Measurements from ENCODE around the gene SKI. TPM values are rescaled to one million over a fixed set of nuclear protein-coding genes. Genes with fewer than 3 reads are reported as not detected.

The SKI gene
- total and polyA plus RNA-seq, 10 of the 15 experiments (the other 5 are each of a cell fraction or from before 2014, with no cell fraction given), result 0.03 to 14.9 (median 0.96) TPM

DNA sequence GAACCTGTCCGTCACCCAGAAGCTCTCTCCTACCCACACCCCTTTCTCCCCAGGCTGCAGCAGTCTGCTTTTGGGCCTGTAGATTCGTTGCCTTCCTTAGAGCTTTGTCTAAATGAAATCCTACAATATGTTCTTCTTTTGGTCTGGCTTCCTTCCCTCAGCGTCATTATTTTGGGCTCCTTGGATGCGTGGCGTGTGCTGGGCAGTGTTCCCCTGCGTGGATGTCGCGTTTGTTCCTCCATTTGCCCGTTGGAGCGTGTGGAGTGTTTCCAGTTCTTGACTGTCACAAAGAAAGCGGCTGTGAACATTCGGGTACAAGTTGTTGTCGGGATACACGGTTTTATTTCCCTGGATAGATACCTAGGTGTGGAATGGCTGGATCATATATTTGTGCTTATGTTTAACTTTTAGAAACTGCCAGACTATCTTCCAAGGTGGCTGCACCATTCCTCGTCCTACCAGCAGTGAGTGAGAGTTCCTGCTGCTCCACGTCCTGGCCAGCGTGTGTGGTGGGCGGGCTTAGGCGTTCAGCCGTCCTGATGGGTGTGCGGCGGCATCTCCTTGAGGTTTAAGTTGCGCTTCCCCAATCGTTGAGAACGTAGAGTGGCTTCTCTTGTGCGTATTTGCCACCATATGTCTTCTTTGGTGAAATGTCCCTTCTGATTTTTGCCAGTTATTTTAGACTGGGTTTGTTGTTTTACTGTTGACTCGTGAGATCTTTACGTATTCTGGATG lies 31.7 kb downstream of the SKI start:
- no peak overlapping the region for H3K9ac ChIP-seq (ENCODE audit: control insufficient read depth, insufficient read depth, low read length)
- POLR2A ChIA-PET, result no interaction called here
- RAD21 ChIA-PET (ENCODE audit: unreplicated experiment), result no interaction called here
- H3K27me3 ChIP-seq (replicated peaks in 1 of 2; ENCODE audit: control insufficient read depth in 2 of 2, insufficient read depth in 2 of 2, low read length in 1 of 2), result no peaks in the 10 kb centered on the region
- FAIRE-seq (peak; percentile 44), ATAC-seq (no peak), DNase-seq (ENCODE audit: low read depth, low spot score) (no peak)
- H3K9me3 ChIP-seq (replicated peaks; ENCODE audit: control insufficient read depth, insufficient read depth, low read length), result peaks cover 13% of the 10 kb centered on the region
- H3K27ac ChIP-seq (ENCODE audit: control insufficient read depth, insufficient read depth), result no peak overlapping the region
- TSS peak; percentile 31 for BruUV-seq (replicated peaks)
- SMC1A ChIA-PET (ENCODE audit: uncharacterized antibody, unreplicated experiment), result no interaction called here
- H4K20me1 ChIP-seq (ENCODE audit: control insufficient read depth, insufficient read depth), result no peaks in the 10 kb centered on the region
- 85% methylated on average over 28 of the region's 28 CpGs for WGBS (ENCODE audit: insufficient coverage, insufficient replicate concordance, low lambda C conversion rate, missing lambda C conversion rate)
- peaks cover 14% of the 10 kb centered on the region for H3K4me1 ChIP-seq (ENCODE audit: control insufficient read depth, insufficient read depth, low read length)
- H2AFZ ChIP-seq (ENCODE audit: control insufficient read depth, low read depth, low read length), result no peak overlapping the region
- CTCF ChIA-PET, result interaction anchor here (0.9 kb wide), 1 partner anchor 12 kb away, joined by 3 read pairs; no protein-coding TSS in a partner anchor
- H3K4me3 ChIP-seq, result no peak overlapping the region
- no peaks in the 10 kb centered on the region for H3K36me3 ChIP-seq (ENCODE audit: control insufficient read depth in 2 of 2, insufficient read depth in 2 of 2, low read length in 1 of 2)
- intact Hi-C loops (cut with micrococcal nuclease; ENCODE audit: unreplicated experiment) (no loop called here), in situ Hi-C loops (cut with MboI) (loop anchor here (5.0 kb wide), 1 partner anchor 37 kb away; no protein-coding TSS in a partner anchor)
- no peak overlapping the region for H3K4me2 ChIP-seq (ENCODE audit: control insufficient read depth, insufficient read depth)
- H3K79me2 ChIP-seq (ENCODE audit: control insufficient read depth, insufficient read depth, low read length), result peaks cover 7% of the 10 kb centered on the region; the same call in 1 of the 2 replicates
- TF ChIP-seq RBBP5 (conservative IDR thresholded peaks at IDR 0.05) (no peak), NR2F1 (conservative IDR thresholded peaks at IDR 0.05) (no peak), MXI1 (IDR thresholded peaks at IDR 0.05; ENCODE audit: low read depth, low read length) (no peak), ZBED1 (IDR thresholded peaks at IDR 0.05; ENCODE audit: borderline replicate concordance) (no peak), RB1 (IDR thresholded peaks at IDR 0.05; ENCODE audit: borderline replicate concordance) (no peak), SREBF1 (IDR thresholded peaks at IDR 0.05; ENCODE audit: low read length) (no peak), NR2C2 (IDR thresholded peaks at IDR 0.05; ENCODE audit: borderline replicate concordance, control insufficient read depth, insufficient read length, low read depth) (no peak), SREBF2 (IDR thresholded peaks at IDR 0.05; ENCODE audit: low read length) (no peak), CHD4 (IDR thresholded peaks at IDR 0.05) (no peak), SP1 (IDR thresholded peaks at IDR 0.05; ENCODE audit: low read depth, low read length) (no peak), MEF2A (IDR thresholded peaks at IDR 0.05; ENCODE audit: insufficient read depth, low read depth, low read length) (no peak), EGR1 (IDR thresholded peaks at IDR 0.05; ENCODE audit: borderline replicate concordance in 1 of 2, low read depth in 2 of 2, low read length in 2 of 2) (no peak), EP300 (IDR thresholded peaks at IDR 0.05; ENCODE audit: borderline replicate concordance in 1 of 2, control insufficient read depth in 1 of 2, low read depth in 2 of 2, low read length in 2 of 2) (no peak)
- TF ChIP-seq, protein P1, sequence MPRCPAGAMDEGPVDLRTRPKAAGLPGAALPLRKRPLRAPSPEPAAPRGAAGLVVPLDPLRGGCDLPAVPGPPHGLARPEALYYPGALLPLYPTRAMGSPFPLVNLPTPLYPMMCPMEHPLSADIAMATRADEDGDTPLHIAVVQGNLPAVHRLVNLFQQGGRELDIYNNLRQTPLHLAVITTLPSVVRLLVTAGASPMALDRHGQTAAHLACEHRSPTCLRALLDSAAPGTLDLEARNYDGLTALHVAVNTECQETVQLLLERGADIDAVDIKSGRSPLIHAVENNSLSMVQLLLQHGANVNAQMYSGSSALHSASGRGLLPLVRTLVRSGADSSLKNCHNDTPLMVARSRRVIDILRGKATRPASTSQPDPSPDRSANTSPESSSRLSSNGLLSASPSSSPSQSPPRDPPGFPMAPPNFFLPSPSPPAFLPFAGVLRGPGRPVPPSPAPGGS (IDR thresholded peaks at IDR 0.05; ENCODE audit: borderline replicate concordance, insufficient read depth, low read depth, low read length, poor library complexity, severe bottlenecking), result no peak
- TF ChIP-seq, protein P2, sequence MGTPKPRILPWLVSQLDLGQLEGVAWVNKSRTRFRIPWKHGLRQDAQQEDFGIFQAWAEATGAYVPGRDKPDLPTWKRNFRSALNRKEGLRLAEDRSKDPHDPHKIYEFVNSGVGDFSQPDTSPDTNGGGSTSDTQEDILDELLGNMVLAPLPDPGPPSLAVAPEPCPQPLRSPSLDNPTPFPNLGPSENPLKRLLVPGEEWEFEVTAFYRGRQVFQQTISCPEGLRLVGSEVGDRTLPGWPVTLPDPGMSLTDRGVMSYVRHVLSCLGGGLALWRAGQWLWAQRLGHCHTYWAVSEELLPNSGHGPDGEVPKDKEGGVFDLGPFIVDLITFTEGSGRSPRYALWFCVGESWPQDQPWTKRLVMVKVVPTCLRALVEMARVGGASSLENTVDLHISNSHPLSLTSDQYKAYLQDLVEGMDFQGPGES (IDR thresholded peaks at IDR 0.05), result no peak
- TF ChIP-seq, protein P3, sequence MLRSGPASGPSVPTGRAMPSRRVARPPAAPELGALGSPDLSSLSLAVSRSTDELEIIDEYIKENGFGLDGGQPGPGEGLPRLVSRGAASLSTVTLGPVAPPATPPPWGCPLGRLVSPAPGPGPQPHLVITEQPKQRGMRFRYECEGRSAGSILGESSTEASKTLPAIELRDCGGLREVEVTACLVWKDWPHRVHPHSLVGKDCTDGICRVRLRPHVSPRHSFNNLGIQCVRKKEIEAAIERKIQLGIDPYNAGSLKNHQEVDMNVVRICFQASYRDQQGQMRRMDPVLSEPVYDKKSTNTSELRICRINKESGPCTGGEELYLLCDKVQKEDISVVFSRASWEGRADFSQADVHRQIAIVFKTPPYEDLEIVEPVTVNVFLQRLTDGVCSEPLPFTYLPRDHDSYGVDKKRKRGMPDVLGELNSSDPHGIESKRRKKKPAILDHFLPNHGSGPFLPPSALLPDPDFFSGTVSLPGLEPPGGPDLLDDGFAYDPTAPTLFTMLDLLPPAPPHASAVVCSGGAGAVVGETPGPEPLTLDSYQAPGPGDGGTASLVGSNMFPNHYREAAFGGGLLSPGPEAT (IDR thresholded peaks at IDR 0.05; ENCODE audit: low read depth), result no peak
- TF ChIP-seq, protein P4, sequence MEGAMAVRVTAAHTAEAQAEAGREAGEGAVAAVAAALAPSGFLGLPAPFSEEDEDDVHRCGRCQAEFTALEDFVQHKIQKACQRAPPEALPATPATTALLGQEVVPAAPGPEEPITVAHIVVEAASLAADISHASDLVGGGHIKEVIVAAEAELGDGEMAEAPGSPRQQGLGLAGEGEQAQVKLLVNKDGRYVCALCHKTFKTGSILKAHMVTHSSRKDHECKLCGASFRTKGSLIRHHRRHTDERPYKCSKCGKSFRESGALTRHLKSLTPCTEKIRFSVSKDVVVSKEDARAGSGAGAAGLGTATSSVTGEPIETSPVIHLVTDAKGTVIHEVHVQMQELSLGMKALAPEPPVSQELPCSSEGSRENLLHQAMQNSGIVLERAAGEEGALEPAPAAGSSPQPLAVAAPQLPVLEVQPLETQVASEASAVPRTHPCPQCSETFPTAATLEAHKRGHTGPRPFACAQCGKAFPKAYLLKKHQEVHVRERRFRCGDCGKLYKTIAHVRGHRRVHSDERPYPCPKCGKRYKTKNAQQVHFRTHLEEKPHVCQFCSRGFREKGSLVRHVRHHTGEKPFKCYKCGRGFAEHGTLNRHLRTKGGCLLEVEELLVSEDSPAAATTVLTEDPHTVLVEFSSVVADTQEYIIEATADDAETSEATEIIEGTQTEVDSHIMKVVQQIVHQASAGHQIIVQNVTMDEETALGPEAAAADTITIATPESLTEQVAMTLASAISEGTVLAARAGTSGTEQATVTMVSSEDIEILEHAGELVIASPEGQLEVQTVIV (IDR thresholded peaks at IDR 0.05; ENCODE audit: borderline replicate concordance, partially characterized antibody), result no peak
